Stimulated activated CD4-positive, alpha-beta T cell treated with anti-CD3 and anti-CD28 coated beads, Interleukin-2, amount 100 ng/mL, for 48 hours (primary cell): ENCODE results near the gene PRR12.
A peak's percentile ranks its signal among the peaks of the same experiment; 100 is the strongest.
"Not testable (repeated sequence)": the region's sequence is repeated elsewhere in the genome, so short reads cannot be mapped to it uniquely, and the experiment has no call there.

Source experiments
- DNase-seq, 2 donors: peaks; one replicate each; pipeline ENCODE4 v3.0.0-alpha.2; 2020

The PRR12 gene

GRCh38 chr19:49592486-49593232, 1.7 kb downstream of the PRR12 start:
- no peak for DNase-seq

GRCh38 chr19:49593233-49594113, 2.5 kb downstream of the PRR12 start:
- DNase-seq: peak; percentile 89 to 92

- no peak for DNase-seq
Observed at GRCh38 chr19:49594157-49594992, 3.4 kb downstream of the PRR12 start.

- no peak for DNase-seq
Observed at GRCh38 chr19:49594993-49595818, 4.2 kb downstream of the PRR12 start.

- no peak for DNase-seq
Observed at GRCh38 chr19:49595819-49596404, 4.9 kb downstream of the PRR12 start.

- no peak for DNase-seq
Observed at GRCh38 chr19:49596407-49596806, 5.4 kb downstream of the PRR12 start.

- no peak for DNase-seq
Observed at GRCh38 chr19:49596954-49597702, 6.1 kb downstream of the PRR12 start.

- DNase-seq: no peak
Observed at GRCh38 chr19:49597703-49597974, 6.7 kb downstream of the PRR12 start.

GRCh38 chr19:49599378-49600295, 8.7 kb downstream of the PRR12 start:
- DNase-seq: no peak

GRCh38 chr19:49601482-49602038, 10.6 kb downstream of the PRR12 start:
- no peak for DNase-seq

GRCh38 chr19:49602806-49603205, 11.8 kb downstream of the PRR12 start:
- DNase-seq: no peak

- no peak for DNase-seq
Observed at GRCh38 chr19:49605605-49606004, 14.6 kb downstream of the PRR12 start.

GRCh38 chr19:49609499-49610092, 18.6 kb downstream of the PRR12 start:
- DNase-seq: no peak

GRCh38 chr19:49613374-49613773, 22.4 kb downstream of the PRR12 start:
- DNase-seq: no peak

GRCh38 chr19:49614096-49614833, 23.3 kb downstream of the PRR12 start:
- no peak for DNase-seq

- DNase-seq: no peak
Observed at GRCh38 chr19:49615861-49616260, 24.9 kb downstream of the PRR12 start.

- DNase-seq: no peak
Observed at GRCh38 chr19:49616532-49616931, 25.6 kb downstream of the PRR12 start.

GRCh38 chr19:49616945-49617344, 26.0 kb downstream of the PRR12 start:
- DNase-seq: no peak

GRCh38 chr19:49617860-49618259, 26.9 kb downstream of the PRR12 start:
- not testable (repeated sequence) for DNase-seq
